HEK293 (cell line): ENCODE measurements around the gene POMP.

Experiments
- CTCF ChIA-PET: fragments of 350-600 bp; formaldehyde crosslinking; extraction: SDS; loops from one replicate; lab custom pipeline; 2021; ENCODE audit warnings: antibody characterized with exemption; lab: Yijun Ruan, JAX
- POLR2A ChIA-PET: fragments of 300-600 bp; formaldehyde crosslinking; extraction: SDS; loops from one replicate; lab custom pipeline; 2020; ENCODE audit warnings: antibody characterized with exemption, inconsistent platforms; lab: Yijun Ruan, JAX
- H3K27ac ChIP-seq: fragments of 200-500 bp; sonication (Bioruptor generic); 2 replicates; pipeline ENCODE4 v1.5.1; 2014; ENCODE audit warnings: low read depth, low read length, control low read depth, inconsistent platforms; ENCODE audit errors: extremely low read depth
- H3K36me3 ChIP-seq, 2 experiments: fragments of 200-500 bp in 1 of 2; sonication (Bioruptor generic) in 1 of 2; 1 replicate in 1 of 2; 2 replicates in 1 of 2; pipeline ENCODE4 v1.5.1; 2014 to 2017; ENCODE audit warnings: inconsistent platforms in 2 of 2, low read length in 2 of 2; ENCODE audit not compliant: control insufficient read depth in 2 of 2, insufficient read depth in 1 of 2
- H3K4me1 ChIP-seq: fragments of 200-500 bp; sonication (Bioruptor generic); 2 replicates; pipeline ENCODE4 v1.5.1; 2014; ENCODE audit warnings: mild to moderate bottlenecking, low read length, inconsistent platforms; ENCODE audit not compliant: control insufficient read depth, insufficient read depth
- H3K4me3 ChIP-seq: 2 replicates; pipeline ENCODE4 v1.5.1; 2011; ENCODE audit warnings: low read depth, mild to moderate bottlenecking, control low read depth, low read length, moderate library complexity
- H3K9me3 ChIP-seq: fragments of 200-500 bp; sonication (Bioruptor generic); 2 replicates; pipeline ENCODE4 v1.5.1; 2014; ENCODE audit warnings: low read depth, low read length, inconsistent platforms; ENCODE audit not compliant: control insufficient read depth, insufficient read depth
- BCL11B ChIP-seq: fragments of 450-650 bp; formaldehyde crosslinking; IDR thresholded peaks from 2 replicates; pipeline ENCODE4 v1.5.1; 2016; ENCODE audit warnings: low read depth, missing biosample characterization, missing genetic modification characterization
- FEZF1 ChIP-seq: fragments of 450-650 bp; formaldehyde crosslinking; IDR thresholded peaks from 2 replicates; pipeline ENCODE4 v1.5.1; 2016; ENCODE audit warnings: missing biosample characterization, missing genetic modification characterization
- IKZF3 ChIP-seq: fragments of 450-650 bp; IDR thresholded peaks from 2 replicates; pipeline ENCODE4 v1.5.0; 2018; ENCODE audit warnings: missing biosample characterization, mild to moderate bottlenecking, missing genetic modification characterization, moderate library complexity
- KLF1 ChIP-seq: fragments of 450-650 bp; formaldehyde crosslinking; IDR thresholded peaks from 2 replicates; pipeline ENCODE4 v1.5.1; 2016; ENCODE audit warnings: missing biosample characterization, missing genetic modification characterization
- KLF10 ChIP-seq: fragments of 450-650 bp; IDR thresholded peaks from 2 replicates; pipeline ENCODE4 v1.5.1; 2018; ENCODE audit warnings: missing biosample characterization, mild to moderate bottlenecking, missing genetic modification characterization
- KLF16 ChIP-seq: fragments of 450-650 bp; formaldehyde crosslinking; IDR thresholded peaks from 2 replicates; pipeline ENCODE4 v1.5.1; 2017; ENCODE audit warnings: missing biosample characterization, missing genetic modification characterization
- KLF17 ChIP-seq: fragments of 450-650 bp; formaldehyde crosslinking; IDR thresholded peaks from 2 replicates; pipeline ENCODE4 v1.5.1; 2016; ENCODE audit warnings: missing biosample characterization, missing genetic modification characterization
- MYNN ChIP-seq: fragments of 450-650 bp; formaldehyde crosslinking; IDR thresholded peaks from 2 replicates; pipeline ENCODE4 v1.5.1; 2016; ENCODE audit warnings: missing biosample characterization, missing genetic modification characterization, borderline replicate concordance
- MZF1 ChIP-seq: fragments of 450-650 bp; formaldehyde crosslinking; IDR thresholded peaks from 2 replicates; pipeline ENCODE4 v1.5.1; 2017; ENCODE audit warnings: missing biosample characterization, missing genetic modification characterization, borderline replicate concordance
- OVOL3 ChIP-seq: fragments of 450-650 bp; formaldehyde crosslinking; IDR thresholded peaks from 2 replicates; pipeline ENCODE4 v1.5.1; 2016; ENCODE audit warnings: missing biosample characterization, missing genetic modification characterization
- PATZ1 ChIP-seq: fragments of 450-650 bp; formaldehyde crosslinking; IDR thresholded peaks from 2 replicates; pipeline ENCODE4 v1.5.1; 2016; ENCODE audit warnings: missing biosample characterization, missing genetic modification characterization
- PBX3 ChIP-seq: sonication (generic); formaldehyde crosslinking; IDR thresholded peaks from 2 replicates; pipeline ENCODE4 v1.8.1; 2022; ENCODE audit warnings: mild to moderate bottlenecking, moderate library complexity, missing genetic modification reagents
- PRDM1 ChIP-seq: fragments of 450-650 bp; formaldehyde crosslinking; IDR thresholded peaks from 2 replicates; pipeline ENCODE4; 2016; ENCODE audit warnings: missing biosample characterization, missing genetic modification characterization
- SP3 ChIP-seq: fragments of 450-650 bp; formaldehyde crosslinking; IDR thresholded peaks from 2 replicates; pipeline ENCODE4 v1.5.1; 2016; ENCODE audit warnings: missing biosample characterization, missing genetic modification characterization
- TSHZ1 ChIP-seq: fragments of 450-650 bp; formaldehyde crosslinking; IDR thresholded peaks from 2 replicates; pipeline ENCODE4 v1.5.1; 2016; ENCODE audit warnings: missing biosample characterization, missing genetic modification characterization, borderline replicate concordance
- ZBTB10 ChIP-seq: fragments of 450-650 bp; formaldehyde crosslinking; IDR thresholded peaks from 2 replicates; pipeline ENCODE4 v1.5.1; 2016; ENCODE audit warnings: missing biosample characterization, missing genetic modification characterization
- ZNF114 ChIP-seq: fragments of 450-650 bp; formaldehyde crosslinking; IDR thresholded peaks from 2 replicates; pipeline ENCODE4 v1.5.0; 2017; ENCODE audit warnings: missing biosample characterization, missing genetic modification characterization
- ZNF155 ChIP-seq: fragments of 450-650 bp; formaldehyde crosslinking; IDR thresholded peaks from 2 replicates; pipeline ENCODE4 v1.5.1; 2016; ENCODE audit warnings: missing biosample characterization, missing genetic modification characterization
- ZNF274 ChIP-seq, 2 experiments: fragments of 200-500 bp in 1 of 2; fragments of 450-650 bp in 1 of 2; sonication (Bioruptor generic) in 1 of 2; formaldehyde crosslinking in 1 of 2; IDR thresholded peaks; 2 replicates each; pipeline versions ENCODE4 v1.5.1 to v1.6.1; 2014 to 2016; ENCODE audit warnings: borderline replicate concordance in 1 of 2, inconsistent platforms in 1 of 2, low read length in 1 of 2, missing biosample characterization in 1 of 2, missing genetic modification characterization in 1 of 2
- ZNF404 ChIP-seq: fragments of 450-650 bp; formaldehyde crosslinking; IDR thresholded peaks from 2 replicates; pipeline ENCODE4 v1.5.1; 2017; ENCODE audit warnings: missing biosample characterization, missing genetic modification characterization
- ZNF416 ChIP-seq: fragments of 450-650 bp; formaldehyde crosslinking; IDR thresholded peaks from 2 replicates; pipeline ENCODE4 v1.5.1; 2016; ENCODE audit warnings: missing biosample characterization, missing genetic modification characterization
- ZNF433 ChIP-seq: fragments of 450-650 bp; formaldehyde crosslinking; IDR thresholded peaks from 2 replicates; pipeline ENCODE4 v1.5.1; 2016; ENCODE audit warnings: missing biosample characterization, missing genetic modification characterization, low read depth
- ZNF571 ChIP-seq: fragments of 450-650 bp; formaldehyde crosslinking; IDR thresholded peaks from 2 replicates; pipeline ENCODE4 v1.5.0; 2017; ENCODE audit warnings: missing biosample characterization, missing genetic modification characterization
- ZNF600 ChIP-seq: fragments of 450-650 bp; formaldehyde crosslinking; IDR thresholded peaks from 2 replicates; pipeline ENCODE4 v1.5.1; 2016; ENCODE audit warnings: missing biosample characterization, missing genetic modification characterization

The POMP gene

GRCh38 chr13:28641600-28641926, 17.4 kb upstream of the POMP start:
- POLR2A ChIA-PET: no interaction called here
- CTCF ChIA-PET: interaction anchor here (0.6 kb wide), 1 partner anchor 240 kb away, joined by 3 read pairs; no protein-coding TSS in a partner anchor
- H3K36me3 ChIP-seq: no peaks in the 10 kb centered on the region
- no peaks in the 10 kb centered on the region for H3K4me1 ChIP-seq
- H3K4me3 ChIP-seq: no peak overlapping the region
- no peaks in the 10 kb centered on the region for H3K9me3 ChIP-seq
- no peak overlapping the region for H3K27ac ChIP-seq
- TF ChIP-seq PRDM1 (tag by site-specific recombination) (no peak), PATZ1 (tag by site-specific recombination) (no peak), ZNF404 (tag by site-specific recombination) (no peak), ZNF114 (tag by site-specific recombination) (no peak), ZNF433 (no peak), MZF1 (tag by site-specific recombination) (no peak), FEZF1 (tag by site-specific recombination) (no peak), BCL11B (tag by site-specific recombination) (no peak), ZNF274 (IDR thresholded peaks at IDR 0.05; ENCODE audit: low read length) (no peak), ZNF274 (tag by site-specific recombination; IDR thresholded peaks at IDR 0.05; ENCODE audit: borderline replicate concordance) (no peak), KLF10 (tag by site-specific recombination) (no peak), ZNF155 (tag by site-specific recombination) (no peak), ZBTB10 (no peak), KLF17 (tag by site-specific recombination) (no peak), OVOL3 (tag by site-specific recombination) (no peak), KLF1 (no peak)

GRCh38 chr13:28650284-28650683, 8.6 kb upstream of the POMP start:
- no peaks in the 10 kb centered on the region for H3K4me1 ChIP-seq
- CTCF ChIA-PET: no interaction called here
- no peak overlapping the region for H3K27ac ChIP-seq
- POLR2A ChIA-PET: no interaction called here
- no peaks in the 10 kb centered on the region for H3K36me3 ChIP-seq
- no peaks in the 10 kb centered on the region for H3K9me3 ChIP-seq
- H3K4me3 ChIP-seq: no peak overlapping the region
- no peak for TF ChIP-seq SP3
- TF ChIP-seq IKZF3: no peak
- TF ChIP-seq ZNF600 (tag by site-specific recombination): no peak
- no peak for TF ChIP-seq ZNF416
- TF ChIP-seq PATZ1 (tag by site-specific recombination): no peak
- no peak for TF ChIP-seq KLF16 (tag by site-specific recombination)
- no peak for TF ChIP-seq PBX3 (CRISPR knock-in tag)
- TF ChIP-seq ZNF571 (tag by site-specific recombination): no peak
- no peak for TF ChIP-seq TSHZ1 (tag by site-specific recombination)
- TF ChIP-seq MYNN (tag by site-specific recombination): no peak
